Memory B cell (primary cell): ENCODE results near the gene PAX7.

Source experiments
- ATAC-seq: fragments of 150-1000 bp; cut with Tn5 transposase; 2 replicates; pipeline ENCODE4 v1.10.0; 2021; ENCODE audit warnings: low read depth, mild to moderate bottlenecking, moderate library complexity
- DNase-seq, 2 donors: peaks; one replicate each; pipeline ENCODE4 v3.0.0; 2022; ENCODE audit warnings: low spot score in 2 of 2
- H3K27ac Mint-ChIP-seq: one replicate; pipeline ENCODE4 v1.8.0; 2022; ENCODE audit warnings: mild to moderate bottlenecking, moderate library complexity, mixed read lengths
- H3K27me3 Mint-ChIP-seq: one replicate; pipeline ENCODE4 v1.8.0; 2022; ENCODE audit warnings: mixed read lengths
- H3K36me3 Mint-ChIP-seq: one replicate; pipeline ENCODE4 v1.8.0; 2022; ENCODE audit warnings: mild to moderate bottlenecking, mixed read lengths
- H3K4me1 Mint-ChIP-seq: one replicate; pipeline ENCODE4 v1.8.0; 2022; ENCODE audit warnings: mixed read lengths
- H3K4me3 Mint-ChIP-seq: one replicate; pipeline ENCODE4 v1.8.0; 2022; ENCODE audit warnings: mild to moderate bottlenecking, moderate library complexity, mixed read lengths
- H3K9me3 Mint-ChIP-seq: one replicate; pipeline ENCODE4 v1.8.0; 2022; ENCODE audit warnings: mixed read lengths

The PAX7 gene

GRCh38 chr1:18632783-18633421 lies 2.3 kb downstream of the PAX7 start:
- Mint-ChIP-seq H3K36me3 (peaks cover 2% of the 10 kb centered on the region), H3K4me3 (no peak overlapping the region), H3K4me1 (peaks cover 7% of the 10 kb centered on the region), H3K27ac (no peak overlapping the region), H3K27me3 (peaks cover 41% of the 10 kb centered on the region), H3K9me3 (no peaks in the 10 kb centered on the region)
- ATAC-seq, result no peak
- DNase-seq, result no peak

- Mint-ChIP-seq H3K27ac (no peak overlapping the region), H3K4me3 (no peak overlapping the region), H3K27me3 (peaks cover 46% of the 10 kb centered on the region), H3K9me3 (no peaks in the 10 kb centered on the region), H3K36me3 (peaks cover 2% of the 10 kb centered on the region), H3K4me1 (peaks cover 7% of the 10 kb centered on the region)
- ATAC-seq (no peak), DNase-seq (no peak)
Measured at GRCh38 chr1:18633422-18634155, 2.9 kb downstream of the PAX7 start.

GRCh38 chr1:18634276-18634675 lies 3.6 kb downstream of the PAX7 start:
- Mint-ChIP-seq H3K27ac (no peak overlapping the region), H3K27me3 (peaks cover 44% of the 10 kb centered on the region), H3K4me3 (no peak overlapping the region), H3K9me3 (no peaks in the 10 kb centered on the region), H3K36me3 (peaks cover 2% of the 10 kb centered on the region), H3K4me1 (peaks cover 7% of the 10 kb centered on the region)
- ATAC-seq (no peak), DNase-seq (no peak)

GRCh38 chr1:18635070-18635577 lies 4.5 kb downstream of the PAX7 start:
- ATAC-seq, result no peak
- no peaks in the 10 kb centered on the region for H3K9me3 Mint-ChIP-seq

GRCh38 chr1:18635891-18636595 lies 5.4 kb downstream of the PAX7 start:
- Mint-ChIP-seq H3K4me3 (no peak overlapping the region), H3K4me1 (peaks cover 5% of the 10 kb centered on the region)
- no peak for ATAC-seq

More at GRCh38 chr1:18635070-18635577, 4.5 kb downstream of the PAX7 start:
- Mint-ChIP-seq H3K27me3 (peaks cover 51% of the 10 kb centered on the region), H3K4me1 (peaks cover 5% of the 10 kb centered on the region), H3K27ac (no peak overlapping the region), H3K4me3 (no peak overlapping the region), H3K36me3 (peaks cover 2% of the 10 kb centered on the region)
- DNase-seq, result no peak

GRCh38 chr1:18636596-18637508 lies 6.2 kb downstream of the PAX7 start:
- H3K27ac Mint-ChIP-seq, result no peak overlapping the region
- ATAC-seq (no peak), DNase-seq (no peak)
- no peak overlapping the region for H3K4me3 Mint-ChIP-seq
- peaks cover 6% of the 10 kb centered on the region for H3K4me1 Mint-ChIP-seq
- peaks cover 56% of the 10 kb centered on the region for H3K27me3 Mint-ChIP-seq
- peaks cover 2% of the 10 kb centered on the region for H3K36me3 Mint-ChIP-seq
- H3K9me3 Mint-ChIP-seq, result no peaks in the 10 kb centered on the region

More at GRCh38 chr1:18635891-18636595, 5.4 kb downstream of the PAX7 start:
- H3K27ac Mint-ChIP-seq, result no peak overlapping the region
- H3K27me3 Mint-ChIP-seq, result peaks cover 55% of the 10 kb centered on the region
- H3K9me3 Mint-ChIP-seq, result no peaks in the 10 kb centered on the region
- DNase-seq, result no peak
- peaks cover 2% of the 10 kb centered on the region for H3K36me3 Mint-ChIP-seq

- no peak for DNase-seq
- Mint-ChIP-seq H3K4me1 (peaks cover 8% of the 10 kb centered on the region), H3K4me3 (no peak overlapping the region), H3K36me3 (peaks cover 2% of the 10 kb centered on the region), H3K27me3 (peaks cover 57% of the 10 kb centered on the region), H3K27ac (no peak overlapping the region), H3K9me3 (no peaks in the 10 kb centered on the region)
- no peak for ATAC-seq
Measured at GRCh38 chr1:18637511-18637960, 6.9 kb downstream of the PAX7 start.

GRCh38 chr1:18637962-18638834 lies 7.6 kb downstream of the PAX7 start:
- Mint-ChIP-seq H3K27ac (no peak overlapping the region), H3K4me3 (no peak overlapping the region), H3K9me3 (no peaks in the 10 kb centered on the region), H3K36me3 (peaks cover 2% of the 10 kb centered on the region), H3K4me1 (peaks cover 10% of the 10 kb centered on the region), H3K27me3 (peaks cover 61% of the 10 kb centered on the region)
- no peak for ATAC-seq
- no peak for DNase-seq

- ATAC-seq (no peak), DNase-seq (no peak)
- Mint-ChIP-seq H3K4me3 (no peak overlapping the region), H3K9me3 (no peaks in the 10 kb centered on the region), H3K36me3 (peaks cover 2% of the 10 kb centered on the region), H3K27me3 (peaks cover 60% of the 10 kb centered on the region), H3K27ac (no peak overlapping the region), H3K4me1 (peaks cover 12% of the 10 kb centered on the region)
Measured at GRCh38 chr1:18638835-18639364, 8.3 kb downstream of the PAX7 start.

GRCh38 chr1:18639368-18640055 lies 8.9 kb downstream of the PAX7 start:
- Mint-ChIP-seq H3K36me3 (peaks cover 2% of the 10 kb centered on the region), H3K27ac (no peak overlapping the region), H3K4me3 (no peak overlapping the region), H3K4me1 (peaks cover 12% of the 10 kb centered on the region), H3K9me3 (no peaks in the 10 kb centered on the region), H3K27me3 (peaks cover 55% of the 10 kb centered on the region)
- ATAC-seq (no peak), DNase-seq (no peak)

GRCh38 chr1:18640228-18641004 lies 9.8 kb downstream of the PAX7 start:
- ATAC-seq, result no peak
- Mint-ChIP-seq H3K4me3 (no peak overlapping the region), H3K36me3 (no peaks in the 10 kb centered on the region), H3K27me3 (peaks cover 56% of the 10 kb centered on the region), H3K27ac (no peak overlapping the region), H3K9me3 (no peaks in the 10 kb centered on the region), H3K4me1 (peaks cover 9% of the 10 kb centered on the region)
- DNase-seq, result no peak
